BLaER1 (cell line): Measurements from ENCODE around the gene THBS2.

Source experiments
- H3K27ac ChIP-seq: shearing (Covaris generic); formaldehyde crosslinking; 2 replicates; pipeline ENCODE4 v1.8.1; 2022
- H3K27me3 ChIP-seq: shearing (Covaris generic); formaldehyde crosslinking; 2 replicates; pipeline ENCODE4 v1.8.1; 2022
- H3K36me3 ChIP-seq: shearing (Covaris generic); formaldehyde crosslinking; 2 replicates; pipeline ENCODE4 v1.8.1; 2022
- H3K4me1 ChIP-seq: shearing (Covaris generic); formaldehyde crosslinking; 2 replicates; pipeline ENCODE4 v1.8.1; 2022
- H3K4me2 ChIP-seq: shearing (Covaris generic); formaldehyde crosslinking; 2 replicates; pipeline ENCODE4 v1.8.1; 2022
- H3K4me3 ChIP-seq: shearing (Covaris generic); formaldehyde crosslinking; 2 replicates; pipeline ENCODE4 v1.8.1; 2022
- H3K9ac ChIP-seq: shearing (Covaris generic); formaldehyde crosslinking; 2 replicates; pipeline ENCODE4 v1.8.1; 2022
- H3K9me3 ChIP-seq: shearing (Covaris generic); formaldehyde crosslinking; 2 replicates; pipeline ENCODE4 v1.8.1; 2022
- H4K20me1 ChIP-seq: shearing (Covaris generic); formaldehyde crosslinking; 2 replicates; pipeline ENCODE4 v1.8.1; 2022
- Cebpa-rat ChIP-seq: shearing (Covaris generic); IDR thresholded peaks from 2 replicates; pipeline ENCODE4 v1.8.1; 2022

THBS2 gene

GRCh38 chr6:169243186-169243585, 10.5 kb downstream of the THBS2 start:
- Histone ChIP-seq H3K36me3 (no peaks in the 10 kb centered on the region), H3K4me2 (no peak overlapping the region), H3K4me1 (no peaks in the 10 kb centered on the region), H3K4me3 (no peak overlapping the region), H3K9me3 (no peaks in the 10 kb centered on the region), H3K27ac (no peak overlapping the region), H4K20me1 (no peaks in the 10 kb centered on the region), H3K9ac (no peak overlapping the region), H3K27me3 (no peaks in the 10 kb centered on the region)
- no peak for TF ChIP-seq Cebpa-rat

DNA sequence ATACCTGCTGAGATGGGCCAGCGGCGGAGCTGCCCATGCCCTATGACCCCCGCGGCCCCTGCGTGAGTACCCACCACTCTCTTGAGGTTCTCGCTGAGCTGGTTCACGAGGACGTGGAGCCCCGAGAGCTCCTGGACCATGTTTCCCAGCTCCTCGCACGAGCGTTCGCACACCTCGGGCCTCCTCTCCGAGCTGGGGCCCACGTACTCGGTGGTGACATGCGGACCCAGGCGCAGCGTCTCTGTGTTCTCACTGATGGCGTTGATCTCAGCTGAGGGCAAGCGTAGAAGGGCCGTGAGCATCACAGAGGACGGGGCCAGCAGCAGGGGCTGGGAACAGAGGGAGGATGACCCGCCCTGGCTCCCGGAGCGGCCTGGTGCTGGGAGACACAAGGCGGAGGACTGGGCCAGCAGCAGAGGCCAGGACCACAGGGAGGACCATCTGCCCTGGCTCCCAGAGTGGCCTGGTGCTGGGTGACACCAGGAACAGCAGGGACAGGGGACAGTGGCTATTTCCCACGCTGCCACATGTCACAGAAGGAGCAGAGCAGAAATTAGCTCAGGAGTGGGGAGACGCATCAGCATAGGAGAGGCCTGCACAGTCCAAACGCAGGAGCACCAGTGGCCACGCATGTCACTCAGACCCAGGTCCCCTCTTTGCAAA, 11.8 kb downstream of the THBS2 start:
- H3K36me3 ChIP-seq: no peaks in the 10 kb centered on the region
- H3K4me2 ChIP-seq: no peak overlapping the region
- no peaks in the 10 kb centered on the region for H3K4me1 ChIP-seq
- H3K27me3 ChIP-seq: no peaks in the 10 kb centered on the region
- H3K27ac ChIP-seq: no peak overlapping the region
- no peak for TF ChIP-seq Cebpa-rat
- no peak overlapping the region for H3K9ac ChIP-seq
- H4K20me1 ChIP-seq: no peaks in the 10 kb centered on the region
- no peak overlapping the region for H3K4me3 ChIP-seq
- H3K9me3 ChIP-seq: no peaks in the 10 kb centered on the region

DNA sequence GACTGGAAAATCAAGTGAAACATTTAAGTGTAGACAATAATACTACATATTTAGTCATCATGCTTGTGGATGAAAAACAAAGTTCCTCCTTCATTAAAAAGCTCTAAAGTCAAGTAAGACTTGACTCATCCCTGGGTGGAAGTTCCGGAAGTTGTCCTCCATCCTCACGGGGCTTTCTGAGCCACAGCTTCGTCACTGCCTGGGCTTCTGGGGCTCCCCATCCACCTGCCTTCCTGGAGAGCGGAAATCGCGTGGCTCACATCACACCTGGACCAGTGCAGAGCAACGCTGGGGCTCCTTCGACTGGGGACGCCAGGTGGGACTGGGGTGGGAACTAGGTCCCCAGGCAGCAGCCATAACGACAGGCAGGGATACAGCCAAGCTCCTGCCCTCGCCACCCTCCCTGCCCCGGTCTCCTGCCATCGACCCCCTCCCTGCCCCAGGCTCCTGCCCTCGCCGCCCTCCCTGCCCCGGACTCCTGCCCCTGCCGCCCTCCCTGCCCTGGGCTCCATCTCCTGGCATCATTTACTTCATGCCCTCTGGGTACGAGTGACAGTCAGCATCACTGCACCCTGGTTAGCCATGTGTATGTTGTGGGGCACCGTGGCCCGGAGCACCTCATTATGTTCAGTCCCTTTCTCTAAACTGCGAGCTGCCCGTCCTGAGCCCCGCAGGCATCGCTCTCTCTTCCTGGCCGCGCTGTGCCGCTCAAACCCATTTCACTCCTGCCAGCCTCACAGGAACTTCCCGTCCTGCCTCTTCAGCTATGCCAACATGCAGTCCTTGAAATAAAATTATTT, 12.9 kb downstream of the THBS2 start:
- H3K36me3 ChIP-seq: no peaks in the 10 kb centered on the region
- no peak overlapping the region for H3K9ac ChIP-seq
- no peaks in the 10 kb centered on the region for H3K27me3 ChIP-seq
- no peak overlapping the region for H3K27ac ChIP-seq
- H4K20me1 ChIP-seq: no peaks in the 10 kb centered on the region
- no peaks in the 10 kb centered on the region for H3K4me1 ChIP-seq
- H3K9me3 ChIP-seq: no peaks in the 10 kb centered on the region
- no peak overlapping the region for H3K4me3 ChIP-seq
- no peak overlapping the region for H3K4me2 ChIP-seq
- TF ChIP-seq Cebpa-rat: no peak

- Histone ChIP-seq H3K36me3 (no peaks in the 10 kb centered on the region), H3K4me3 (no peak overlapping the region), H3K4me1 (no peaks in the 10 kb centered on the region), H3K9me3 (no peaks in the 10 kb centered on the region), H4K20me1 (no peaks in the 10 kb centered on the region), H3K4me2 (no peak overlapping the region), H3K27me3 (no peaks in the 10 kb centered on the region), H3K27ac (no peak overlapping the region), H3K9ac (no peak overlapping the region)
- no peak for TF ChIP-seq Cebpa-rat
Measured at GRCh38 chr6:169240125-169240524, 13.5 kb downstream of the THBS2 start.

DNA sequence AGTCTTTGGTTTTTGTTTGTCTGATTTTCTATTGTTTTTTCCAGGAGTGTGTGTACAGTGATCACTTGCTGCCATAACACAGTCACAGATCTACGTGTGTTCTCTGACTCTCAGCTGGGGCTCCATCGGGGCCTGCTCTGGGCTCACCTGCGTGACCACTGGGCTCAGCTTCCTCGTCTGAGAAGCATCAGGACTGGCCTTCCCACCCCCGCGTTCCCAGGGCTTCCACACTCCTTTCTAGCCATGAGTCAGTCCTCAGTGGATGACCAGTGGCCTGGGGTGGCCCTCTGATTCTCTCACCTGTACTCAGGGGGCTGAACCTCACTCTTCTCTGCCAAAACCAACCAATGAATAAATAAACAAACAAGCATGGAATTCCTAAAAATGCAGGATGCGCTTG, 14.5 kb downstream of the THBS2 start:
- Histone ChIP-seq H3K9ac (no peak overlapping the region), H3K27ac (no peak overlapping the region), H4K20me1 (no peaks in the 10 kb centered on the region), H3K4me3 (no peak overlapping the region), H3K9me3 (peaks cover 8% of the 10 kb centered on the region), H3K4me1 (no peaks in the 10 kb centered on the region), H3K36me3 (no peaks in the 10 kb centered on the region), H3K4me2 (no peak overlapping the region), H3K27me3 (no peaks in the 10 kb centered on the region)
- TF ChIP-seq Cebpa-rat: no peak

- no peak overlapping the region for H3K27ac ChIP-seq
- H3K9me3 ChIP-seq: peaks cover 12% of the 10 kb centered on the region
- no peaks in the 10 kb centered on the region for H3K36me3 ChIP-seq
- H3K9ac ChIP-seq: no peak overlapping the region
- no peak for TF ChIP-seq Cebpa-rat
- no peak overlapping the region for H3K4me2 ChIP-seq
- H4K20me1 ChIP-seq: no peaks in the 10 kb centered on the region
- no peaks in the 10 kb centered on the region for H3K4me1 ChIP-seq
- H3K27me3 ChIP-seq: no peaks in the 10 kb centered on the region
- no peak overlapping the region for H3K4me3 ChIP-seq
Measured at GRCh38 chr6:169238766-169239165, 14.9 kb downstream of the THBS2 start.

DNA sequence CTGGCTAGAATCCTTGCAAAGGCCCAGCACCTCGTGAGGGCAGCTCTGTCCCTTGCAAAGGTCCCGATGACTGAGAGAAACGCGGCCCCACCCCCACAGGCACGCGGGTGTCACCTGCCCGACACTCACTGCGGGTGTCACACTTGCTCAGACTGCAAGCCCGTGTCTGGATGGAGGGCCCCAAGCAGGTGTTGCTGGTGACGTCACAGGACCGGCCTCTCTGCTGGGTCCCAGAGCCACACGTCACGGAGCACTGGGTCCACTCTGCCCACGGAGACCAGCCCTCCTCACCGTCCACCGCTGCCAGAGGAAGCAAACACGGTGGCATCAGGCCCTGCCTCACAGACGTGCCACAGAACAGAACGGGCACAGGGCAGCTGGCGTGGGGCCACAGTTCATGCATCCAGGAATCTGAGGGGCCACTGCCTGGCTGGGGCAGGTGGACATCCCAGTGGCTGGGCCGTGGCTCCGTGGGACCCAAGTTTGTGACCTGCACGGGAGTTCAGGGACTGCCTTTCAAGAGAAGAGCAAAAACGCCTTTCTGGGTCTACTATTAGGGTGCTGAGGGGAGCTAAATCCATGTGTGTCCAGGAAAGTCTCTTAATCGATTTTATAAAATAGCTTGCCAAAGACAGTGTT, 16.0 kb downstream of the THBS2 start:
- no peaks in the 10 kb centered on the region for H4K20me1 ChIP-seq
- no peaks in the 10 kb centered on the region for H3K27me3 ChIP-seq
- no peaks in the 10 kb centered on the region for H3K36me3 ChIP-seq
- peaks cover 24% of the 10 kb centered on the region for H3K9me3 ChIP-seq
- H3K27ac ChIP-seq: no peak overlapping the region
- H3K9ac ChIP-seq: no peak overlapping the region
- no peaks in the 10 kb centered on the region for H3K4me1 ChIP-seq
- H3K4me3 ChIP-seq: no peak overlapping the region
- TF ChIP-seq Cebpa-rat: no peak
- H3K4me2 ChIP-seq: no peak overlapping the region

DNA sequence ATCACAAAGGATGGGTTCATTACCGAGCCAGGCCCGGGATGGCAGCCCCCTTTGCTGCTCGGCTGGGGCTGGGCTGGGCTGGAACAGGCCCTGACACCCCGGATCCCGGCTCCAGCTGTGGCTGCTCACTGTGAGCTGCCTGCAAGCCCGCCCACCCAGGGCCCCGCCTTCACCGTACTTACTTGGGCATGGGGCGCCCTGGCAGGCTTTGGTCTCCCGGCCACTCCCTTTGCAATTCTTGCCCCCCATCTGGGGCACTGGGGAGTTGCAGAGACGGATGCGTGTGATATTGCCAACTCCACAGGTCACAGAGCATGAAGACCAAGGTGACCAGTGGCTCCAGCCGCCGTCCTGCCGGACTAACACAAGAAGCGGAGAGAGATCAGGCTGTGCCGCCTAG, 16.7 kb downstream of the THBS2 start:
- Histone ChIP-seq H3K4me3 (no peak overlapping the region), H3K27ac (no peak overlapping the region), H3K4me1 (no peaks in the 10 kb centered on the region), H3K4me2 (no peak overlapping the region), H3K9ac (no peak overlapping the region), H3K9me3 (peaks cover 29% of the 10 kb centered on the region), H3K36me3 (no peaks in the 10 kb centered on the region), H4K20me1 (no peaks in the 10 kb centered on the region), H3K27me3 (no peaks in the 10 kb centered on the region)
- no peak for TF ChIP-seq Cebpa-rat

DNA sequence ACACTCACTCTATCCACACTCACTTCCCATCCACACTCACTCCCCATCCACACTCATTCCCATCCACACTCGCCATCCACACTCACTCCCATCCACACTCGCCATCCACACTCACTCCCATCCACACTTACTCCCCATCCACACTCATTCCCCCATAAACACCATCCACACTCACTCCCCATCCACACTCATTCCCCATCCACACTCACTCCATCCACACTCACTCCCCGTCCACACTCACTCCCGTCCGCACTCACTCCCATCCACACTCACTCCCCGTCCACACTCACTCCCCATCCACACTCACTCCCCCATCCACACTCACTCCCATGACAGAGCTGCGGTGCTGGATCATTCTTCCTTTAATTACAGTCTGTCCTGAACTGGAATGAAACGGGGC, 17.1 kb downstream of the THBS2 start:
- no peaks in the 10 kb centered on the region for H3K36me3 ChIP-seq
- no peak for TF ChIP-seq Cebpa-rat

GRCh38 chr6:169235286-169235685, 18.4 kb downstream of the THBS2 start:
- no peak overlapping the region for H3K4me3 ChIP-seq
- H3K9me3 ChIP-seq: peaks cover 30% of the 10 kb centered on the region
- no peak overlapping the region for H3K27ac ChIP-seq
- H3K27me3 ChIP-seq: no peaks in the 10 kb centered on the region
- H3K9ac ChIP-seq: no peak overlapping the region
- H3K36me3 ChIP-seq: no peaks in the 10 kb centered on the region
- no peak for TF ChIP-seq Cebpa-rat
- H3K4me2 ChIP-seq: no peak overlapping the region
- H3K4me1 ChIP-seq: no peaks in the 10 kb centered on the region
- no peaks in the 10 kb centered on the region for H4K20me1 ChIP-seq

More for the DNA sequence above, 17.1 kb downstream of the THBS2 start:
- Histone ChIP-seq H3K9ac (no peak overlapping the region), H3K4me3 (no peak overlapping the region), H4K20me1 (no peaks in the 10 kb centered on the region), H3K9me3 (peaks cover 30% of the 10 kb centered on the region), H3K4me1 (no peaks in the 10 kb centered on the region), H3K27me3 (no peaks in the 10 kb centered on the region), H3K4me2 (no peak overlapping the region), H3K27ac (no peak overlapping the region)
